Mesodermal cell (in vitro differentiated cells): Measurements from ENCODE around the gene ADAMTS6.
A peak's percentile ranks its signal among the peaks of the same experiment; 100 is the strongest.

Experiments used
- H3K27ac ChIP-seq: 2 replicates; pipeline ENCODE4 v1.7.0; 2013; ENCODE audit warnings: mild to moderate bottlenecking, low read depth, low read length, moderate library complexity; ENCODE audit not compliant: severe bottlenecking
- H3K36me3 ChIP-seq: 2 replicates; pipeline ENCODE4 v1.7.1; 2013; ENCODE audit warnings: mild to moderate bottlenecking, low read length, moderate library complexity; ENCODE audit not compliant: control insufficient read depth, insufficient read depth
- H3K4me1 ChIP-seq: one replicate; pipeline ENCODE4 v1.7.1; 2013; ENCODE audit warnings: mild to moderate bottlenecking, low read length; ENCODE audit not compliant: insufficient read depth, control insufficient read depth, poor library complexity, severe bottlenecking
- H3K4me3 ChIP-seq: 2 replicates; pipeline ENCODE4 v1.7.0; 2013; ENCODE audit warnings: low read length, control low read depth, mild to moderate bottlenecking; ENCODE audit not compliant: insufficient read depth, poor library complexity, severe bottlenecking; ENCODE audit errors: extremely low read depth
- H3K9me3 ChIP-seq: 2 replicates; pipeline ENCODE4 v1.7.1; 2013; ENCODE audit warnings: mild to moderate bottlenecking, low read length, moderate library complexity; ENCODE audit not compliant: control insufficient read depth
- WGBS, 2 experiments: methylation state at CpG; one replicate each; pipeline ENCODE4 v1.1.5; 2013; ENCODE audit warnings: missing lambda C conversion rate in 2 of 2; ENCODE audit not compliant: insufficient coverage in 2 of 2; 5-methylcytosine and 5-hydroxymethylcytosine counted together

ADAMTS6 gene

DNA sequence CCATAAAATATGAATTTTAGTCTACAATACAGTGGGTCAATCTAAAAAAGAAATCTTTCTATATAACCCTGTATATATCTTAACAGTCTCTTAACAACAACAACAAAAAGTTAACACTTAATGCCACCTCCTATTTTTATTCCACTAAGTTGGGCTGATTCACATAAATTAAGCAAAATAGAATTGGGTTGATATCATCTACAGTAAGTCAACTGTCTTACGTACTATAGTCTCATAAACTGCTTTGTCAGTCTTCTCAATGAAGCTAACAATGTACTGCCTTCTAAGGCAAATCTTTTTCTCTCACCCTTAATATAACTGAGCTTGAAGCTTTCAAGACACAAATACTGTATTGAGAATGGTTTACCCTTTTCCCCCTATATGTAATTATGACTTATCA lies 185.7 kb downstream of the ADAMTS6 start:
- Histone ChIP-seq H3K4me3 (no peak overlapping the region), H3K9me3 (no peaks in the 10 kb centered on the region), H3K36me3 (no peaks in the 10 kb centered on the region), H3K4me1 (no peaks in the 10 kb centered on the region), H3K27ac (no peak overlapping the region)
- WGBS, 2 experiments: 100% methylated on average over 1 of the region's 1 CpG; no CpG with 5 or more reads in 1 of the 2 experiments

DNA sequence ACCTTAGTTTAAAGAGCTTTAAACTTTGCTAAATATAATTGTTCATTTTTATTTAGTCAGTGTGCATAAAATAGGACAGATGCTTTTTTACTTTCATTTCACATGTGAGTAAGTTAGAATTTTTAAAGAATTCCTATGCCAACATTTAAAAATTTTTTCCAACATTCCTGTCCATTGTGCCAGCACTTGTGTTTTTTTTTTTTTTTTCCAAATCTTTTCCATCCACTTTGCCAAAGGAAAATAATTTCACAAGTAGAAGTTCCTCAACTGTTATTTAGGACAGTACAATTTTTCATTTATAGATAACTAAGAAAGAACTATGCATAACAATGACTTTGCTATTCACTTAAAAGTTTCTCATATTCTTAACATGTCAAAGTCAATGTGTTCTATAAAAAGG lies 189.5 kb downstream of the ADAMTS6 start:
- no peak overlapping the region for H3K4me3 ChIP-seq
- H3K27ac ChIP-seq: no peak overlapping the region
- no peaks in the 10 kb centered on the region for H3K4me1 ChIP-seq
- H3K36me3 ChIP-seq: peaks cover 2% of the 10 kb centered on the region
- no peaks in the 10 kb centered on the region for H3K9me3 ChIP-seq

DNA sequence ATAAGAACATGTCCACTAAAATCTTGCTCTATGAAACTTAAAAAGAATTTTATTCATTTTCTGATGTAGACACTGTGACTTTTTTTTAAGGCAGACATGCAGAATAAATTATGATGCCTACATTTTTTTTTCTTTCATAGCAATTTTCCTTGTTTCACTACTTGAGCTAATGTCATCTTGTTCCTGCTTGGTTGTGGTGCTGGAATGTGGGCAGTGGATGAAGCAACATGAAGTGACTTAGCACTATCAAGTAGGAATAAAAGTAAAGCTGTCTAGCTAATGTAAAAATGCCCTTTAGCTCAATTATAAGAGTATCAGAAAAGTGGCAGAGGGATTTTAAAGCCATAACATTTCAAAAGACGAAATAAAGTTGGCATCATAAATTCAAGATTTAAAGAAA lies 191.0 kb downstream of the ADAMTS6 start:
- Histone ChIP-seq H3K36me3 (peaks cover 2% of the 10 kb centered on the region), H3K4me1 (no peaks in the 10 kb centered on the region), H3K4me3 (no peak overlapping the region), H3K27ac (no peak overlapping the region), H3K9me3 (no peaks in the 10 kb centered on the region)
- no CpG with 5 or more reads among the region's 1 CpG for WGBS, 2 experiments

DNA sequence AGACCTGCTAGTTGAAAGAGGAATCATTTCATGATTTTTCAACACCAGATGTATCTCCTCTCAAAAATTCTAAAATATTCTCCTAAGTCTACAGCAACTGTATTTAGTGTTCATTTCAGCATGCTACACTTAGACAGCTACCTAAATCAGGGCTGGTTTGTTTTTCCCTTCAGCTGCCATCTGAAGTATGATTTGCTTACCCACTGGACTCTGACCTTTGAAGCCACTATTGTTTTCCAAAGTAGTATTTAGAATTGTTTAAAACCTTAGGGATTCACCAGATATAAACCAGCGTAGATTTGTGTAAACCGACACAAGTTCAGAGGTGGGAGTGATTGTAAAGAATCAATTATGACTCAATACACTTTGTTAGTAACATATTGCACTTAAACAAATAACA lies 193.1 kb downstream of the ADAMTS6 start:
- Histone ChIP-seq H3K36me3 (peaks cover 2% of the 10 kb centered on the region), H3K4me1 (no peaks in the 10 kb centered on the region), H3K4me3 (no peak overlapping the region), H3K27ac (no peak overlapping the region), H3K9me3 (no peaks in the 10 kb centered on the region)
- WGBS, 2 experiments: no CpG with 5 or more reads among the region's 2 CpGs

DNA sequence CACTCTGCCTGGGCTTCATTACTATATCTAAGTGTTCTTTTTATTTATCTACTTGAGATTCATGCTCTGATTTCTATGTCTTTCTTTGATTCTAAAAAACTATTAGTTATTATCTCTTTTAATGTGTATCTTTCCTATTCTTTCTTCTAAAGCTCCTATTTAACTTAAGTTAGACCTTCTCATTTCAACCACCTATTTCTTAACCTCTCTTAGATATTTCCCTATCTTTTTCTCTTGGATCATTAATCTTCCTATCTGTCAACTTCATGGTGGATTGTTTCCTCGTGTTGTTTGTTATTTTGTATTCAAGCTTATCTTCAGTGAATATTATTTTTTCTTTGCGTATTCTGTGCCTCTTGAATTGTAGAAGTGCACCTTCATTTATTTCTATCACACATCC lies 202.1 kb downstream of the ADAMTS6 start:
- WGBS, 2 experiments: no CpG with 5 or more reads among the region's 2 CpGs
- no peaks in the 10 kb centered on the region for H3K36me3 ChIP-seq
- H3K27ac ChIP-seq: no peak overlapping the region
- H3K4me1 ChIP-seq: no peaks in the 10 kb centered on the region
- H3K9me3 ChIP-seq: no peaks in the 10 kb centered on the region
- H3K4me3 ChIP-seq: no peak overlapping the region

DNA sequence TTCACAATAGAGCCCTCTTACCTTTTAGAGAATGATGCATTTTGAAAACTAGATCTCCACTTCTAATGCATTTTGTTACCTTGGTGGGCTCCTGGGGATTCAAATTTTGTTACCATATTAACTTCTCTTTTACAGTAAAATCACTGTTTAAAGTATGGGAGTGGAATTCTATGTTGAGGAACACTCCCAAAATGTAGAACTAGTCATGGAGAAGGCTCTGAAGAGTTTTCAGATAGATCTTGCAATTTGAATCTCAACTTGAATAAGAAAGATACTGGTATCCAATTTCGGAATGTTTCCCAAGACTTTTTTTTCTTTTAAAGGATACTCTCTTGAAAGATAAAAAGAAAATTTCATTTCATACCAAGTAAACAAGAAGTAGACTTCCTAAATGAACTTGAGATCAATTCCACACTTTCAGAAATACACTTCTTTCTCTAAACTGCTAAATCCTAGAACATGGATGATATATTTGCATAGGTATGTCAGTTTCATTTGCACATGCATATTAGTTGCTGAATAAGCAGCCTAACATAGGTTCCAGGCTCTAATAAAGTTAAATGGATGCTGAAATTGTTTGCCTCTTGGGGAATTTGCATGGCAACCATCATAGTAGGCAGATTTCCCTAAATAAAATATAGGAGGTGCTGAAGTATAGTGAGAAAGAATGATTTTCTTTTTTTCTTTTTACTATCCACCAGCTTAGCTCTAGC lies 205.4 kb downstream of the ADAMTS6 start:
- H3K4me1 ChIP-seq: no peaks in the 10 kb centered on the region
- H3K27ac ChIP-seq: no peak overlapping the region
- H3K9me3 ChIP-seq: no peaks in the 10 kb centered on the region
- no peaks in the 10 kb centered on the region for H3K36me3 ChIP-seq
- WGBS, 2 experiments: no CpG with 5 or more reads among the region's 1 CpG
- H3K4me3 ChIP-seq: no peak overlapping the region

DNA sequence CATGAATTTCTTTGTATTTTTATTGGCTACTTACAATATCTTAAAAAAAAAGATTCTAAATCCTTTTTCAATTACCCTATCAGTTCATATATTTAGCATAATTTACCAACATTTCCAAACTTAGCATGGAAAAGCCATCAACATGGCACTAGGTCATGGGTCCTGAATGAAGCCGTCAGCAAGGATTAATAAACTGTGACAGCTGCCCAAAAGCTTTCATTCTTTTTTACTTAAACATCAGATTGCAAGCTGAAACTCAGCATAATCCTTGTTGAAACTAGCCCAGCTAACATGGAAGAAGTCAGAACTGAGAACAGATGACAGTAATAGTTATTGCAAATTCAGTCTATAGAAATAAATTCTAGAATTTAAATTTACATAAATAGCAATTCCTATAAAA lies 209.8 kb downstream of the ADAMTS6 start:
- no peaks in the 10 kb centered on the region for H3K9me3 ChIP-seq
- no peaks in the 10 kb centered on the region for H3K36me3 ChIP-seq
- no CpG with 5 or more reads among the region's 1 CpG for WGBS, 2 experiments
- no peaks in the 10 kb centered on the region for H3K4me1 ChIP-seq
- H3K4me3 ChIP-seq: no peak overlapping the region
- H3K27ac ChIP-seq: no peak overlapping the region

DNA sequence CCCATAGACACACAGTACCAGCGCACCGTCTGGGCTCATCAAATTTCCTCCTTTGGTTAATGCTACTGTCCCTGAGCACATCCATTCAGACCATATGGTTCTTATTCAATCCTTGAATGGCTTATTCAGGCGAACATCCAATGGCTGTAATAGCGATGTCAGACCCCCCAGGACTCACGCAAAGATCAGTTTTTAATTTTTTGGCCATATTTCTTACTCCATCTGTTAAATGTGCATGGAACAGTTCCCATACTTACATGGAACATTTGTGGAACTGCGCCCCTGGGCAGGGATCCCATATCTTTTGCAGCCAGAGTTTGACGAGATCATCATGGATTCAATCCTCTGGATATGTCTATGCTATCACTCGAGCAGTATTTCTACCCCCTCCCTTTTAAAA lies 213.2 kb downstream of the ADAMTS6 start:
- H3K27ac ChIP-seq: no peak overlapping the region
- H3K9me3 ChIP-seq: no peaks in the 10 kb centered on the region
- no peaks in the 10 kb centered on the region for H3K36me3 ChIP-seq
- H3K4me1 ChIP-seq: no peaks in the 10 kb centered on the region
- 96 to 100% methylated on average over 6 to 7 of the region's 8 CpGs for WGBS, 2 experiments
- no peak overlapping the region for H3K4me3 ChIP-seq

DNA sequence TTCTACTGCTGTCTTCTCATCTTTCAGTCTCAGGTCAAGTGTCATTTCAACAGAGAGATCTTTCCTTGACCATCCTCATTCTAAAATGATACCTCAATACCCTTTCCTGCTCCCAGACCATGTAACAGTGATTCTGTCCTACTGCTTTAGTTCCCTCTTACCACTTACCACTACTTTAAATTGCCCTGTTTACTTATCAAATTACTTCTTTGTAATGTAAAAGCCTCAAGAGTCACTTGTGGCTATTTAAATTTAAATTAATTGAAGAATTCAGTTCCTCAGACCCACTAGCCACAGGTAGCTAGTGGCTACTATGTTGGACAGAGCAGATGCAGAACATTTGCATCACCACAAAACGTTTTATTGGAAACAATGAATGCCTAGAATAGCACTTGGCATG lies 217.3 kb downstream of the ADAMTS6 start:
- Histone ChIP-seq H3K9me3 (no peaks in the 10 kb centered on the region), H3K4me3 (no peak overlapping the region), H3K36me3 (no peaks in the 10 kb centered on the region), H3K4me1 (peaks cover 6% of the 10 kb centered on the region), H3K27ac (no peak overlapping the region)
- WGBS, 2 experiments: no CpG with 5 or more reads among the region's 1 CpG

DNA sequence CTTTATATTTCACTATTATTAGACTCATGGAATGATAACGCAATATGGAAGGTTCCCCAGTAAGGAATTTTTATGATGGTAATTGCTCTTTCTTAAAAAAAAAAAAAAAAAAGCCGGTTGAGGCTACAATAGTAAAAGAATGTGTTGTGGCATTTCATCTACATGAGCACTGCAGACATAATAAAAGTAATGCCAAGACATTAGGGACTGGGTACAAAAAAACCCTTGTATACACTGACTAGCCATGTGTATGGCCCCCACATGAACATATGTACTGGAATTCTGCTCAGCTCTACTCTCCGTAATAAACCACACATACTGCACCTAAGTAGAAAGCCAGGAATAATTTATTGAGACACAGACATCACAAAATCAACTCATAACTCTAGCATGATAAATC lies 218.4 kb downstream of the ADAMTS6 start:
- Histone ChIP-seq H3K27ac (no peak overlapping the region), H3K9me3 (no peaks in the 10 kb centered on the region), H3K36me3 (no peaks in the 10 kb centered on the region), H3K4me1 (peaks cover 6% of the 10 kb centered on the region), H3K4me3 (no peak overlapping the region)
- 80% methylated on average over 1 of the region's 3 CpGs; no CpG with 5 or more reads in 1 of the 2 experiments for WGBS, 2 experiments

DNA sequence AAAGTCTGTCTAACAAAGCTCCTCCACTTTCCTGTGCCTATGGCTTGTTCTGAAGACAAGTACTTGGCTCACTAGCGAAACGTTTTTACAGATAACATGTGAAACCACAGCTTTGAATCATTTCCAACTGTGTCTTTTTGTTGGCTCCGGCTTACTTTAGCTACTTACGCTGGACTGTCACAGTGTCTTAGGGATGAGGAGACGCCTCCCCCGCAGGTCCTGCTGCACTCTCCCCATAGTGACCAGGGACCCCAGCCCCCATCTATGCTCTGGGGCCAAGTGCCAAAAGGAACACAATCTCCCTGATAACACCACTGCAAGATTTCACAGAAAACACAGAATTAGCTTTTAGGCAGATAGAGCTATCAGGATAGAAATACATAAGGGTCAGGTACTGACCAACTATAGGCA lies 219.1 kb downstream of the ADAMTS6 start:
- Histone ChIP-seq H3K27ac (peak overlapping the region; percentile 3), H3K9me3 (no peaks in the 10 kb centered on the region), H3K36me3 (no peaks in the 10 kb centered on the region), H3K4me1 (peaks cover 6% of the 10 kb centered on the region), H3K4me3 (no peak overlapping the region)
- WGBS, 2 experiments: 67 to 87% methylated on average over 5 to 6 of the region's 6 CpGs
